Measurements from ENCODE around the gene FOXL2NB.

The FOXL2NB gene

GRCh38 chr3:138933068-138933668 lies 13.8 kb upstream of the FOXL2NB start:
- no peak overlapping the region for H3K4me2 ChIP-seq
- H3K79me2 ChIP-seq (ENCODE audit: insufficient read depth, low read depth), result no peaks in the 10 kb centered on the region
- no peak overlapping the region for H2AFZ ChIP-seq (ENCODE audit: low read depth)
- no peaks in the 10 kb centered on the region for H3K36me3 ChIP-seq (ENCODE audit: insufficient read depth)
- no peak for TF ChIP-seq CTCF (conservative IDR thresholded peaks at IDR 0.05; ENCODE audit: low read depth, low read length)
- peaks cover 7% of the 10 kb centered on the region for H3K4me1 ChIP-seq (ENCODE audit: low read depth, poor library complexity, severe bottlenecking)
- H3K9ac ChIP-seq, result no peak overlapping the region
- H3K4me3 ChIP-seq (IDR thresholded peaks at IDR 0.05; ENCODE audit: insufficient read depth, low read depth, low read length), result no peak overlapping the region
- no peaks in the 10 kb centered on the region for H4K20me1 ChIP-seq (ENCODE audit: insufficient read depth)
- H3K27me3 ChIP-seq (ENCODE audit: insufficient read depth, low read depth), result no peaks in the 10 kb centered on the region
- no peak overlapping the region for H3K27ac ChIP-seq

GRCh38 chr3:138933981-138934691 lies 12.9 kb upstream of the FOXL2NB start:
- Histone ChIP-seq H3K27ac (no peak overlapping the region), H3K27me3 (ENCODE audit: insufficient read depth, low read depth) (no peaks in the 10 kb centered on the region), H3K9ac (no peak overlapping the region), H3K79me2 (ENCODE audit: insufficient read depth, low read depth) (no peaks in the 10 kb centered on the region), H3K4me2 (no peak overlapping the region), H4K20me1 (ENCODE audit: insufficient read depth) (no peaks in the 10 kb centered on the region), H3K36me3 (ENCODE audit: insufficient read depth) (no peaks in the 10 kb centered on the region), H3K4me3 (IDR thresholded peaks at IDR 0.05; ENCODE audit: insufficient read depth, low read depth, low read length) (no peak overlapping the region), H2AFZ (ENCODE audit: low read depth) (no peak overlapping the region), H3K4me1 (ENCODE audit: low read depth, poor library complexity, severe bottlenecking) (peaks cover 7% of the 10 kb centered on the region)
- TF ChIP-seq CTCF (conservative IDR thresholded peaks at IDR 0.05; ENCODE audit: low read depth, low read length), result no peak

GRCh38 chr3:138935505-138935862 lies 11.5 kb upstream of the FOXL2NB start:
- peak overlapping the region; percentile 43; the same call in 1 of the 2 replicates for H3K27ac ChIP-seq
- H3K9ac ChIP-seq, result peak overlapping the region; percentile 57; the same call in 1 of the 2 replicates
- H3K27me3 ChIP-seq (ENCODE audit: insufficient read depth, low read depth), result no peaks in the 10 kb centered on the region
- peaks cover 7% of the 10 kb centered on the region for H3K4me1 ChIP-seq (ENCODE audit: low read depth, poor library complexity, severe bottlenecking)
- no peak for TF ChIP-seq CTCF (conservative IDR thresholded peaks at IDR 0.05; ENCODE audit: low read depth, low read length)
- H3K36me3 ChIP-seq (ENCODE audit: insufficient read depth), result no peaks in the 10 kb centered on the region
- H3K4me2 ChIP-seq, result peak overlapping the region; percentile 67
- H3K4me3 ChIP-seq (IDR thresholded peaks at IDR 0.05; ENCODE audit: insufficient read depth, low read depth, low read length), result peak overlapping the region; percentile 94
- no peaks in the 10 kb centered on the region for H4K20me1 ChIP-seq (ENCODE audit: insufficient read depth)
- H3K79me2 ChIP-seq (ENCODE audit: insufficient read depth, low read depth), result no peaks in the 10 kb centered on the region
- H2AFZ ChIP-seq (ENCODE audit: low read depth), result peak overlapping the region; percentile 95

GRCh38 chr3:138935863-138936740 lies 10.9 kb upstream of the FOXL2NB start:
- Histone ChIP-seq H3K27ac (peak overlapping the region; percentile 43), H3K79me2 (ENCODE audit: insufficient read depth, low read depth) (no peaks in the 10 kb centered on the region), H4K20me1 (ENCODE audit: insufficient read depth) (no peaks in the 10 kb centered on the region), H3K27me3 (ENCODE audit: insufficient read depth, low read depth) (no peaks in the 10 kb centered on the region), H3K4me1 (ENCODE audit: low read depth, poor library complexity, severe bottlenecking) (peaks cover 7% of the 10 kb centered on the region), H3K36me3 (ENCODE audit: insufficient read depth) (no peaks in the 10 kb centered on the region), H3K4me2 (peak overlapping the region; percentile 67), H2AFZ (ENCODE audit: low read depth) (peak overlapping the region; percentile 95), H3K4me3 (IDR thresholded peaks at IDR 0.05; ENCODE audit: insufficient read depth, low read depth, low read length) (peak overlapping the region; percentile 94), H3K9ac (peak overlapping the region; percentile 57; the same call in 1 of the 2 replicates)
- peak; percentile 92 for TF ChIP-seq CTCF (conservative IDR thresholded peaks at IDR 0.05; ENCODE audit: low read depth, low read length)

Data from KMS-11 (cell line).